Psoas muscle (tissue), 8 donors: ENCODE results near the gene RPRD1B. TPM values are rescaled to one million over a fixed set of nuclear protein-coding genes. Genes with fewer than 3 reads are reported as not detected.

Experiments
- ATAC-seq, 4 donors: fragments of 200-7000 bp; cut with Tn5 transposase; one replicate each; pipeline ENCODE4 v1.9.1; 2020; ENCODE audit warnings: moderate library complexity in 3 of 4, mild to moderate bottlenecking in 2 of 4
- DNase-seq, 2 donors: peaks; one replicate each; pipeline ENCODE4 v3.0.0-alpha.2; 2020
- H3K27ac ChIP-seq: fragments of 200-600 bp; one replicate; pipeline ENCODE4 v1.8.0; 2022
- H3K27me3 ChIP-seq, 3 donors: fragments of 200-600 bp in 1 of 3; one replicate each; pipeline versions ENCODE4 v1.6.1 to v1.8.0; 2013 to 2022; ENCODE audit warnings: low read length in 2 of 3, mild to moderate bottlenecking in 2 of 3, moderate library complexity in 1 of 3; ENCODE audit not compliant: insufficient read depth in 3 of 3
- H3K36me3 ChIP-seq, 2 donors: fragments of 200-600 bp in 1 of 2; one replicate each; pipeline versions ENCODE4 v1.6.1 to v1.8.0; 2013 to 2022; ENCODE audit warnings: low read depth in 1 of 2, mild to moderate bottlenecking in 1 of 2, moderate library complexity in 1 of 2; ENCODE audit not compliant: insufficient read depth in 1 of 2
- H3K4me1 ChIP-seq: fragments of 200-600 bp; one replicate; pipeline ENCODE4 v1.8.0; 2022
- H3K4me3 ChIP-seq: fragments of 200-600 bp; one replicate; pipeline ENCODE4 v1.8.0; 2022; ENCODE audit warnings: mild to moderate bottlenecking
- H3K9me3 ChIP-seq: fragments of 200-600 bp; one replicate; pipeline ENCODE4 v1.8.0; 2022
- CTCF ChIP-seq: fragments of 200-600 bp; IDR thresholded peaks from one replicate; pipeline ENCODE4 v1.8.0; 2022; ENCODE audit warnings: antibody characterized with exemption
- WGBS, 3 donors: extraction: QIAGEN DNeasy Blood & Tissue Kit; methylation state at CpG; one replicate each; pipeline versions ENCODE4 v1.1.6 to v1.1.7; 2013; 5-methylcytosine and 5-hydroxymethylcytosine counted together
- intact Hi-C, 2 donors: fragments of 100-400 bp; cut with DNase I; formaldehyde crosslinking; loops; one replicate each; pipeline versions ENCODE4 v1.11.0 to v1.14.2; 2022
- polyA plus RNA-seq, 3 donors: library from polyadenylated mRNA; stranded (reverse); fragments of 200-250 nt; gene quantifications; one replicate each; pipeline ENCODE4 v1.2.3, GENCODE V29; 2013
- total RNA-seq, 4 donors: library from RNA; stranded (reverse); fragmentation: NEBNext Ultra II Directional in 2 of 4; extraction: Animal tissue kit (Norgen Biotek cat#: 25700) in 2 of 4; gene quantifications; one replicate each; pipeline versions ENCODE4 v1.2.1 to v1.2.4, GENCODE V29; 2021 to 2023
- donor health status: healthy with polysubstance abuse.
- donor health status: DM: no; HTN: no; CAD: no; lungs with moderate emphysema.
- donor health status: Bipolar disorder and iron deficiency.
- donor health status: healthy.
- donor health status: DM: yes; HTN: yes; CAD: no.
- donor health status: DM: no; HTN: no; CAD: no.
- donor health status: DM: no; HTN: no; CAD: no.
- donor health status: DM: yes; HTN: yes; CAD: no.

Gene RPRD1B
- total and polyA plus RNA-seq, 7 donors = 14.0 to 55.7 (median 32.7) TPM

DNA sequence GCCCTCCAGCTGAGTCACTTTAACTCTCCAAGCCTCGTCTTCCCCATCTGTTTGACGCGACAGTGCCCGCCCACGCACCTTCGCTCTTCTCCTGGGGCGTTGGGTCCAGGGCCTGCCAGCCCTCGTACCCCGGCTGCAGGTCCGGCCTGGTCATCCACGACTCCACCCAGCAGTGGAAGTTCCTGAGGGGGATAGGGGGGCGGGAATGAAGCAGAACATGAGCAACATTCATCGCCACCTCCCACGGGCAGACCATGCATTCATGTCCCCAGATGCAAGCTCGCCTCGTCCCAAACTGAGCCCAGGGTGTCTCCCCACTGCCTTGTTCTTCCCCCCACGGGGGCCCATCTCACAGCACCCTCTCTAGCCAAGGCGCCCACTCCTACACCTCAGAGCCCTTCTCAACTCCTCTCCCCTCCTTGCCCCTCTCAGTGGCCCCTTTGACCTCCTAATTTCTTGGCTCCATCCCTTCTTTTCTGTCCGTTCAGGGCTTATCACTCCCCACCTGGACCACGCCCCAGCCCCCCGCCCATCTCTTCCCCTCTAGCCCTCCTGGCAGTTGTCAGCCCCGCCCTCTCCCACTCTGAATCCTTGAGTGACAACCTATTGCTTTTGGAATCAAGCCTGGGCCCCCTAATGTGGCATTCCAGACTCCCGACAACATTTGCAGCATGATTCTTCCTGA lies 107.8 kb downstream of the RPRD1B start:
- TF ChIP-seq CTCF = no peak
- no peaks in the 10 kb centered on the region for H3K9me3 ChIP-seq
- H3K27me3 ChIP-seq = no peaks in the 10 kb centered on the region
- no peak overlapping the region for H3K27ac ChIP-seq
- H3K36me3 ChIP-seq = peaks cover 0 to 89% of the 10 kb centered on the region in 2 donors
- no peak overlapping the region for H3K4me3 ChIP-seq
- ATAC-seq (no peak), DNase-seq (no peak)
- intact Hi-C loops = no loop called here
- WGBS, 3 donors = 87 to 91% (median 90%) methylated on average over 22 to 23 of the region's 23 CpGs
- peaks cover 13% of the 10 kb centered on the region for H3K4me1 ChIP-seq

Other genes starting within 250 kb of the RPRD1B start
- under 1 TPM; 0.49 to 0.95 (median 0.88) TPM for gene VSTM2L, start 130.6 kb upstream of the RPRD1B start, total RNA-seq
- gene VSTM2L, start 130.6 kb upstream of the RPRD1B start, polyA plus RNA-seq = 1 to 10 TPM in 1 of 3 donors, under 1 TPM in 2; 0.05 to 2.8 (median 0.10) TPM
- gene TTI1, start 290 bp upstream of the RPRD1B start, total RNA-seq = 10 to 100 TPM; 11.9 to 24.0 (median 14.8) TPM
- 10 to 100 TPM; 11.4 to 29.7 (median 19.5) TPM for gene TTI1, start 290 bp upstream of the RPRD1B start, polyA plus RNA-seq
- 100 to 1,000 TPM in 3 of 4 donors, 10 to 100 TPM in 1; 38.0 to 235 (median 134) TPM for gene TGM2, start 131.5 kb downstream of the RPRD1B start, total RNA-seq
- 100 to 1,000 TPM in 1 of 3 donors, 10 to 100 TPM in 2; 23.6 to 168 (median 57.4) TPM for gene TGM2, start 131.5 kb downstream of the RPRD1B start, polyA plus RNA-seq
- 1 to 10 TPM in 1 of 4 donors, under 1 TPM in 3; 0.16 to 2.4 (median 0.48) TPM for gene KIAA1755, start 227.0 kb downstream of the RPRD1B start, total RNA-seq
- under 1 TPM; 0.20 to 0.30 (median 0.29) TPM for gene KIAA1755, start 227.0 kb downstream of the RPRD1B start, polyA plus RNA-seq